Activated naive CD4-positive, alpha-beta T cell treated with Interleukin-2 at 50 U/mL for 16 hours (primary cell): Measurements from ENCODE around the gene POLG2.

ENCODE experiments used
- DNase-seq: peaks from one replicate; pipeline ENCODE4 v3.0.0-alpha.2; 2020

Gene POLG2

GRCh38 chr17:64496786-64497564 is at the start of gene POLG2:
Gene POLG2 (minus strand): TSS chr17:64497054. CDS start chr17:64496968, 86 bp downstream.
- peak; percentile 96 for DNase-seq

GRCh38 chr17:64544742-64545141 is 47.9 kb upstream of the POLG2 start:
- DNase-seq: no peak

GRCh38 chr17:64540118-64540776 is 43.4 kb upstream of the POLG2 start:
- no peak for DNase-seq

- DNase-seq: no peak
Observed at GRCh38 chr17:64538508-64539130, 41.8 kb upstream of the POLG2 start.

GRCh38 chr17:64537488-64537887 is 40.6 kb upstream of the POLG2 start:
- DNase-seq: no peak

- no peak for DNase-seq
Observed at GRCh38 chr17:64536913-64537312, 40.1 kb upstream of the POLG2 start.

- DNase-seq: no peak
Observed at GRCh38 chr17:64535357-64535756, 38.5 kb upstream of the POLG2 start.

GRCh38 chr17:64534187-64534586 is 37.3 kb upstream of the POLG2 start:
- no peak for DNase-seq

- DNase-seq: no peak
Observed at GRCh38 chr17:64533784-64534183, 36.9 kb upstream of the POLG2 start.

- DNase-seq: no peak
Observed at GRCh38 chr17:64532409-64532808, 35.6 kb upstream of the POLG2 start.

- no peak for DNase-seq
Observed at GRCh38 chr17:64531955-64532371, 35.1 kb upstream of the POLG2 start.

GRCh38 chr17:64529221-64529620 is 32.4 kb upstream of the POLG2 start:
- DNase-seq: no peak

- no peak for DNase-seq
Observed at GRCh38 chr17:64527914-64528313, 31.1 kb upstream of the POLG2 start.

GRCh38 chr17:64520359-64520758 is 23.5 kb upstream of the POLG2 start:
- DNase-seq: no peak

- no peak for DNase-seq
Observed at GRCh38 chr17:64519601-64520000, 22.7 kb upstream of the POLG2 start.

- DNase-seq: no peak
Observed at GRCh38 chr17:64515829-64516228, 19.0 kb upstream of the POLG2 start.

GRCh38 chr17:64515419-64515818 is 18.6 kb upstream of the POLG2 start:
- no peak for DNase-seq

- no peak for DNase-seq
Observed at GRCh38 chr17:64509179-64509578, 12.3 kb upstream of the POLG2 start.

- no peak for DNase-seq
Observed at GRCh38 chr17:64508683-64509082, 11.8 kb upstream of the POLG2 start.

GRCh38 chr17:64507413-64507782 is 10.5 kb upstream of the POLG2 start:
- peak; percentile 27 for DNase-seq

GRCh38 chr17:64506576-64507412 is 9.9 kb upstream of the POLG2 start, which contains the start of gene CEP95:
Gene CEP95 (plus strand): TSS chr17:64506977. CDS start chr17:64507098, 121 bp downstream.
- DNase-seq: peak; percentile 96

GRCh38 chr17:64506201-64506575 is 9.3 kb upstream of the POLG2 start, which contains the start of gene DDX5:
Gene DDX5 (minus strand): TSS chr17:64506289. CDS start chr17:64506119, 170 bp downstream.
- peak; percentile 98 for DNase-seq
